Stimulated activated CD4-positive, alpha-beta T cell treated with anti-CD3 and anti-CD28 coated beads, TNF-alpha, amount 100 ng/mL, for 4 hours (primary cell): ENCODE results near the gene ST7.
"Not testable (repeated sequence)": the region's sequence is repeated elsewhere in the genome, so short reads cannot be mapped to it uniquely, and the experiment has no call there.

Experiments used
- DNase-seq, 3 experiments: peaks; one replicate each; pipeline ENCODE4 v3.0.0-alpha.2; 2020; ENCODE audit warnings: low read depth in 3 of 3

ST7 gene

DNA sequence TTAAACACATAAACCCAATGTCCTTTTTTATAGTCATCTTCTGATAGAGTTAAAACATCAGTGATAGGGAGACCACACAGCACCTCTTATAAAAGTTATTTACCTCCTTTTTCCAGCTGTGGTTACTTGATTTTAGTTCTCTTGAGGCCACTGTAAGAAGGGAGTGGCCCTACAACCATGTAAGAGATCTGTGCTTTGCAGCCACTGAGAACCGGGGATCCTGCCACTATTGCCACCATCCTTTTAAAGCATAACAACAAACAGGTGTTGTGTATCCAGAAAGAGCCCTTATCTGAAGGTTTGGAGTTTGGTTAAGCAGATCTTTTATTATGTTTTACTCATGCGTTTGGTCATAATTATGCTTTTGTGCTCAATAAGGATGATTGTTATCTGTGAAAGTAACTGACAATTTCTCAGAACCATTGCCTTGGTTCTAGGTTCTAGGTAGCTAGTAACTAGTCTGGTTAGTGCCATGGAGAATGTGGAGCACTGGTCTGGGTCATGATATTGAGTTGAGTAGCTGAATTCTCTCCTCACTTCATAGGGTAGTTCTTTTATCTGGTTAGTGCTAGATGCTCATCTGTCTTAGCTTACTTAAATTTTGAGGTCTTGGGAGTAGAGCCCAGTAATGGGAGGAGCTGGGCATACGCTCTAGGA lies 56.5 kb downstream of the ST7 start:
- DNase-seq, result no peak

DNA sequence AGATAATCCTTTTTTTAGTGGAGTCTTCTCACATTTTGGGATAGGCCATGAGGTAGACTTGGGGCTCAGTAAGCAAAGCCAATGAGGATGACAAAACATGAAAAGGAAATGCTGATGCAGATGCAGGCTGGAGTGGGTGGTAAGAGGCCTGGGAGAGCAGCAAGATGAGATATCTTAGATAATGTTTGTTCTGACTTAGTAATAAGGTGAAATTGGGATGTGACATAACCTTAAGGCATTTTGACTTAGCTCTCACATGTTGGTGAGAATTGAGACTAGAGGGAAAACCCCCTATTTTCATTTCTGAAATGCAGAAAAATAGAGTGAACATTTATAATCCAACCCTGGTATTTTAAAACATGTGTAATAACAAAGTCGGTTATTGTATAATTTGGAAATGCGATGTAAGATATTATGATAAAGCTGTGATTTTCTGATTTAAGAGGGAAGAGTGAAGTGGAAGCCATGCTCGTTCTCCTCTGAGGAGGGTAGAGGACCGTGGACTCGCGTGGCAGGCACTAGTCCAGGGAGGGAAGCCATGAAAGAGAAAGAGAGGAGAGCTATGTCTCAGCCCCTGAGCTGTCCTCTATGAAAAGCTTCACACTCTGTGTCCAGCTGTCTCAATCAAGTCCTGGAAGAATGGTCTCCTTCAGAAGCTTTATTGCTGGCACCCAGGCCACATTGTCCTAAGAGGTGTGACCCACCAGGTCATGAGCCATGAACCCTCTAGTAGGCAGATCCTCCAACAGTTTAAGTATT lies 57.3 kb downstream of the ST7 start:
- DNase-seq, result no peak

DNA sequence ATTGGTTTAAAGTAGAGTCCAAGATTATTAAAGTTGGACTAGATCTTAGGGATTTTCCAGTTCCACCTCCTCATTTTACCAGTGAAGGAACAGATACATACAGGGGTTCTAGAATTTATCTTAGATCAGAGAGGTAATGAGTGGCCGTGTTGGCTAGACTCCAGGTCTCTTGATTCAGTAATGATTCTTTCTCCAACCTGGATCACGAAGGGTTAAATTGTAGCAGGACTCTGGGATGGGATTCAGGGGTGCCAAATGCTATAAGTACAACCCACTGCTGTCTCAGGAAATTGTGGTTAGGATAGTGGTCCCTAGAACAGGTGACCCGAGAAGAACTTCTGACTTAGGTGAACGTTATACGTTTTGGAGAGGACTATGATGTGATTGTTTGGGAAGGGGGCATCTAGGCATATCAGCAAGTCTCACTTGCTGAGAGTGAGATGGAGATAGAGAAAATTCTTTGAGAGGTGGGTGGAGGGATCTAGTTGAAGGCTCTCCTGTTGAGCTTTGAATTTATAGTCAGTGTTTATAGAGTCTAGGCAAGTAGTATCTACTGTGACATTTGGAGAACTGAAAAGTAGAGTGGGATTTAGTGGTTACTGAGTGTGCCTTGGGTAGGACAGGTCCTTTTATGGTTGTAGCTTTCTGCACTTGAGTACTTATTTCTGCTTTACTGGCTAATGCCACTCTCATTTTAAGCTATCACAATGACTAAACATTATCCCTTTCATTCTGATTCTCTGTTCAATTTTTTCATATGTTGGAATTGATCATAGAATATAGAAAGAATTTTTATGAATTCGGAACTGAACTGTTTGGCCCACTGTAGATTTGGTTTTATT lies 58.3 kb downstream of the ST7 start:
- no peak for DNase-seq

DNA sequence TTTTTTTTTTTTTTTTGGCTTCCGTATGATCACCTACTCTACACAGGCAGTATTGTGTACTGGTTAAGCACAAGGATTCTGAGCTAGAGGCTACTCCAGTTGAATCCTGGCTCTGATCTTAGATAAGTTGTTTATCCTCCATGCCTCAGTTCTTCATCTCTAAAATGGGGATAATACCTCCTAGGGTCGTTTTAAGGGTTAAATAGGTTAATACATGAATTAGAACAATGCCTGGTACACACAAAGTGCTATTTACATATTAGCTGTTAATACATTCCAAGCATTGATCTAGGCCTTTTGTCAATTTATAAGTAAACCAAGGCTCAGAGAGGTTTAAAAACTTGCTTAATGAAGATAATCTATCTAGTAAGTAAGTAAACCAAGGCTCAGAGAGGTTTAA lies 59.0 kb downstream of the ST7 start:
- DNase-seq, result no peak

DNA sequence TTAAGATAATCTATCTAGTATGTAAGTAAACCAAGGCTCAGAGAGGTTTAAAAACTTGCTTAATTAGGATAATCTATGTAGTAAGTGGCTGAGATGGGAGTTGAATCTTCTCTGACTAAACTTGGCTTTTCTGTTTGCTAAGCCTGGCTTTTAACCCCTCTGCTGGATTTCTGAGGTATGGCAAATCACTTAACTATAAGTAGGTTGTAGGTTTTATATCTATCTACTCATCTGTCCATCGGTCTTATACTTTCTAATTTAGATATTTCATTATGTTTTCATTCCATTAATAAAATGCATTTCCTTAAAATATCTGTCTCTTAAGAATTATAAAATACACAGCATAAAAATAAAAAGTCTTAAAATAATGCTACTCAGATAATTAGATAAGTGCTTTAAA lies 59.4 kb downstream of the ST7 start:
- no peak for DNase-seq

DNA sequence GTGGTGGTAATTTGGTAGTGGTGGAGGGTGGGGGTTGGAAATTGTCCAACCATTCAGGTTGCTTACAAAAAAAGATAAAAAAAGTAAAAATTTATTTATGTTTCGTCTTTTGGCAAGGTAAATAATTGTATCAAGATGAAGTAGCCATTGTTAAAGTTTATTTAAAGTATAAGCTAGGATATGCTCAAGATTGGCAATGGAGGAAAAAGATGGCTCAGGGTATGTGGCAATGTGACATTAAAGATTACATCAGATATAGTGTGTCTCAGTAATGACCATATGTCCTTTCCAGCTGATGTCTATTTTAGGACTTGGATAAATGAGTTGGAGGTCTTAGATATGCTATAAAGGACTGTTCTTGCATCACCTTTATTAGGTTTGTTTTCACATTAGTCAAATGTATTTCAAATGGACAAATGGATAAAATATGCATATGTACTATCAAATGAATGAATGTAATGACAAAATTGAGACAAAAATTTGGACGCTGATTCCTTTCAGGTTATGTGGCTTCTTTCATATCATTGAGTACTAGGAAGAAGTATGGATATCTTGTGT lies 60.9 kb downstream of the ST7 start:
- DNase-seq, result no peak

DNA sequence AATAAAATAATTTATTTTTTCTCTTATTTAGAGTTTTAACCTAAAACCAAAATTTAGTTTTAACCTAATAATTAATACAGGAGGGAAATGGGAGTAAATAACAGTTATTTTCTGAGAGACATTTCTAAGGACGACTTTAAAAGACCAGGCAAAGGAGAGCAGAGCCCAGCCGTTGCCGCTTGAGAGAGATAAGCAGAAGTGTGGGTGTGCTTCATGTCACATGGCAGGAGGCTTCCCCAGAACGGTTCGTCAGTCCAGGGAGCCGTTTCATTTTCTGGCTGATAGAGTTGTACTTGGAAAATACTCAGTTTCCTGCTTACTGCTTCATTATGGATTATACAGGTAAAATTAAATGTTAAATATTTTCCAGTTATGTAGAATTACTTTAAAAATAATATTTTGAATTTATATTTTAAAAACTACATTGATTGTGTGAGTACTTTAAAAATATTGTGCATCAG lies 61.4 kb downstream of the ST7 start:
- DNase-seq, result peak in 1 of 3 experiments; percentile 9

DNA sequence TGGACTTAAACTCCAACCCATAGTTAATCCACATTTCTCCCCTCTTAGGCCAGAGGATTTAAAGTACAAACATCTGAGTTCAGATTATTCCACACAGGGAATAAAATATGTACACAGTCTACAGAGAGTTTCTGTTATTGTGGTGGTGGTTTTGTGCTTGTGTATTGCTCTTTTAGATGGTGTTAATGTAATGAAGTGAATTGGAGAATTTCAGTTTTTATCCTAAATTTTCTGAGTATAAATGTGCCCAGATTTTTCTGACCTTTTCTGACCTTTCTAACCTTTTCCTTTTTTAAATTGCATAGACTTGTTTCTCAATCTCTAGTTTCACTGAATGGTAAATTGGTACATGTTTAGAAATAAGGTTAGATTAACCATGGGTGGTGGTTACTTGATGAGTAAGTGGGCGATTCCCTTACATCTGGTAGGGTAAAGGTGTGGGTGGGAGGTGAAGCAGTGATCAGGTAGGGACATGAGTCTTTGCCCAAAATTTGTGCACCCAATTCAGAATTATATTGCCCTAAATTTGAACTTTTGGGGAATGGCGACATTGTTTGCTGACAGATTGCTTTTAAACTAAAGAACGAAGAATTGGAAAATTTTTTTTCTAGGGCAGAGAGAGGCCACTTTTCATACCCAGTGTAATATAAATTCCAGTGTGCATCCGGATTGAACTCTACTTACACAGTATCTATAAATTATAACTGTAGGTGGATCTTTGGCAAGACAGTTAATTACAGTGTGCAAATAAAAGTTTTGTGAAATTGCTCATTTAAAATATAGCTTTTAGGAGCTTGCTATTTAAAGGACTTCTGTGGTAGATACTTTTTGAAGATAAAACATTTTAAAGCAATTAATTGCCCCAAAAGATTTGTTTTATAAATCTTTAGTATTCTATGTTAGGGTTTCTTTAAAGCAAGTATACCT lies 62.2 kb downstream of the ST7 start:
- DNase-seq, result no peak

DNA sequence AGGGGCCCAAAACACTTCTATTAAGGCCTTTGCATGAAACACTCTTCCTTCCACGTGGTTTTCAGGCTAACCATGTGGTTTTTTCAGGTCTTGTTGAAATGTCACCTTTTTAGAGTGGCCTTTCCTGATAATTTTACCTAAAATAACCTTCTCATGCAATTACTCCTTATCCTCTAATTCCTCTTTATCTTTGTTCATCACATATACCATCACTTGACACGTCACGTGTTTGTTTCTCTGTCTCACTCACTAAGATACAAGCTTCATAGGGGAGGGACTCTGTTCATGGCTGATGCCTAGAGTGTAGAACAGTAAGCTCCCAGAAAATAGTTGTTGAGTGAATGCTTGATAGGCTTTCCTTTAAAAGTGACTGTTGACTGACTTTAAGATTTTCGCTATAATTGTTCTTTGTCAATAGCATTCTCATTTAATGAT lies 63.7 kb downstream of the ST7 start:
- no peak for DNase-seq

DNA sequence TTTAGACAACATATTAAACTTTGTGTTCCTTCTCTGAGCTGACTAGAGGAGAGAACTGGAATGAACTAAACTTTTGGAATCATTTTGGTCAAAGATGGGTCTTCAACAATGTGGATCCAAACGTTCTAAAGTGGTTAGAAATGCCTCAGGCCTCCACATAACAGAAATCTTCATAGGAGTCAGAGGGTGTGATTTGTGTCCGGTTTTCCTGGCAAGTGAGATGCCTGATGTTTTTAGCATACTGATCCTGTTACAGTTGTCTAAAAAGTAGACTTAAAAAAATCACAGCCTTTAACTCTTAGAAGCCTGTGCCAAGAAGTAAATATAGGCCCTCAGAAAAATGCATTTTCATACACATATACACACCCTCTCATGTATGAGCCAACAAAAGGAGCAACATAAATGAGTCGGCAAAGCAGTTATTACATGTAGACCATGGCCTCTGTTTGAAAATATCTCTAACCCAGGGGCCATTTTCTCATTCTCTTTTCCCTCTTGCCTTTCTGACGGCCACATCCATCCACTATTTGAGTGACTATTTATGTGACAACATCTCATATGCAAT lies 64.5 kb downstream of the ST7 start:
- no peak for DNase-seq

DNA sequence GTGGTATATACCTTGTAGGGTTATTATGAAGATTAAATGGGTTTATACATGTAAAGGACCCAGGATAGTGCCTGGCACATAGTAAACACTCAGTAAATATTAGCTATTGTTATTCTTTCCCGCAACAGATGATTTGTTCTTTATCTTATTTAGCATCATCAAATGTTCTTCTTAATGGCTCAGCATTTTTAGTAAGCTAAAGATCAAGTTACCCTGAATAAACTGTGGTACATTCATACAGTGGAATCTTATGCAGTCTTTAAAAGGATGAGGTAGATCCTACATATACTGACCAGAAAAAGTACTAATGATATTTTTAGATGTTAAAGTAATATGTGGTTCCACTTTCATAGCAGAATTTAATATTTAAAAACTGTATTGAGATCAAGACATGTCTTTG lies 65.4 kb downstream of the ST7 start:
- no peak for DNase-seq

DNA sequence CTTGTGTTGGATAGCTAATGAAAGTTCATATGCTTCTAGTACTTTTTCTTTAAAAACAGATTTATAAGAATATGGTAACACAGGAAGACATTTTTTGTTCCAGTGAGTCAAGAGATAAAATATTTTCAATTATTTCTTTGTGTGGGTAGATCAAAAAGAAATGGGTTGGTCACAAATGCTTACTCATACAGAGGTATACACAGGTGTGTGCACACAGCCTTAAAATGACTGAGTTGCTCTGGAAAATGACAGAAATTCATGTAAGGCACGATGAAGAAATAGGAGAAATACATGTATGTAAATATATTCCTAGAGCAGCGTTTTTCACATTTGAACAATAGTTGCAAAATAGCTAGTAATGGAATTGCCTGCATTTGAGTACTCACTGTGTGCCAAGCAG lies 66.0 kb downstream of the ST7 start:
- no peak for DNase-seq

DNA sequence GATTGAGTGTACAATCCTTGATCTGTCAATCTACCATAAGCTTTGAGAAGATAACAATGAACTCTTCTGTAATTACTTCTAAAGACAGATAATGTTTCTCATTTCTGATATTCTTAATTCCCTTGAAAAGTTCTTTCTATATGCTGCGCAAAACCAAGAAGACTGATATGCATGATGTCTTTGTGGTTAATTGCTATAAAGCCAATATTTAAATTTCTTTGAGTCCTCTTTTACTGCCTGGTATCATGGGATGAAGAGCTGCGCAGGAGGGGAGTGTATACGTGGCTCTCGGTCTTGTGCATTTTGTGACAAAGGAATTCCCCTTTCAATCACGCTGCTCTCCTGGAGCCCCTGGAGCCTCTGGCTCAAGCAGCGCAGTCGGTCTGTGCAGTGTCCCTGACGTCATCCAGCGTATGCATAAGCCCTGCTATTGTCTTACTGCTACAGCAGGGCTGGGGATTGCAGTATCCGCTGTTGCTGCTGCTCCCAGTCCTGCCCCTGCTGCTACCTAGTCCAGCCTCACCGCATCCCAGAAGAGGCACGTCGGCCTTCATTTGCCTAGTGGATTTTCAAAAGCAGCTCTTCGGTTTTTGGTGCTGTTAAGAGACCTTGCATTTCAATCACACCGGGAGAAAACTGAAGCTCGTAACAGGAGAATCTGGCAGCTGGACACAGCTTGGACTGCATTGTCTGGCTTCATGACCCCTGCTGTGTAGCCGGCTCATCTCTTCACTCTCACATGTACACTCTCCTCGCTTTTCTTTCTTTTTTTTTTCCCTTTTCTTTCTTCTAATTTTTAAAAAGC lies 66.7 kb downstream of the ST7 start:
- DNase-seq, result no peak

DNA sequence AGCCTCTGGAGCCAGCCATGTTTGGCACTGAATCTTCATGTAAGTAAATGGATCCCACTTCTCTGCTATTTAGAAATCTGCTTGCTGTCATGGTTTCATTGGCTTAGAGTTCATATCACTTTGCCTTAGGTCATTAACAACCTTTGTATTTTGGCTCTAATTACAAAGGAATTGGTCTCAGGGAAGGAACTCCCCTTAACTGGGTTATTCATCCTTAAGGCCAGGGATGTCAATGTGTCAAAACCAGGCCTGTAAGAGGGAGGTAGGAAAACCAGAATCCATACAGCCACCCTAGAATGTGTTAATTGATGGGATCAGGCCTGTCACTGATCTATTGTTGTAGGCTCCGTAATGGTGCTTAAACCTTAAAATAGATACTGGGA lies 67.3 kb downstream of the ST7 start:
- DNase-seq, result no peak

DNA sequence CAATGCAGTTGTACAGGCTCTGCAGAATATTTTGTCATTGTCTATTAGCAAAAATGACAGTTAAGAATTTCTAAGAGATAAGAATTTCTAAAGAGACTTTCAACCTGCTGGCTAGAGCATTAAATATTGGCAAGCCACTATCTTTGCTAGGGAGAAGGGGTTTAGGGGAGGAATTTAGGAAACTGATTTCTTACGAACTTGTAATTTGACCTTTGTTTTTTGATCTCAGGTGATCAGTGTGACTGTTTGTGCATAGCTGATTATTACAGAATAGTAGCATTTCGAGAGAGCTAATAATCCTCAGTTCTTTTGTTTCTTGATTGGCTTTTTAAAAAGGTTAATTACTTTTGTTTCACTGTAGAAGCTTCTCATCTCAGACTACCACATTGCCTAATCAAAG lies 68.1 kb downstream of the ST7 start:
- DNase-seq, result no peak

DNA sequence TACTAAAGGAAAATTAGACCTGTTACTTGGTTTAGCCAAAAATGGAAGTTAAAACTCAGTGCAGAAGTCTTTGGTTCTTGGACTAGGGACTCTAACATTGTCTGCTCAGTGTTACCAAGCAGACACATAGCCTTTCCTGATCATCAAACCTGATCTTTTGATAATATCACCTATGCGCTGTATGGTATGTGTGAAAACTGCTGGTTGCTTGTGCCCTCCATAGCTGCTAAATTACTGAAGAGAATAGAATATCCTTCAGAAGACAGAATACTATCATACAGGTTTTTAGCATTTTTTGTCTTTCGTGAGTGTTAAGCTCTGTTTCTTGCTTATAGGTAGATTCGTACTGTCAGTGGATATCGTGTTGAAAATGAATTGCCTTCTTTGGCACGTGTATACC lies 68.7 kb downstream of the ST7 start:
- DNase-seq, result no peak

DNA sequence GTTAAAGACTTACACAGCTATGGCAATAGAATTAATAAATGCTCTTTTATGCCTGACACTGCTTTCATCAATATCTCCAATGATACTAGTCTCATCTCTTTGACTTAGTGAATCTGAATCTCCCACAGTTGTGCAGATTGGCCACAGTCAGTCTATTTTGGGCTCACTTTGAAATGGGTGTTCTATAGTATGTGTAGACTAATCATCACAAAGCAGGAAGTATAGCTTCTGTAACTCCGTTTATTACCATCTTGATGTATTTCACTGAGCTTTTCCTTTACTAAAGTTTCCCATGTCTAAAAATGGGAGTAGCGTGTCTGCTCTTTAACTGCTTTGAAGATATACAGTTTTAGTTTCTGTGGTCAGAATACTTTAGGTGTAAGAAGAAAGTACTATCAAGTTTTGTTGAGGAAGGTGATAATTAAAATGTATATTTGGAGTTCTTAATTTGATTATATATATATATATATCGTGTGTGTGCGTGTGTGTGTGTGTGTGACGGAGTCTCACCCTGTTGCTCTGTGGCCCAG lies 70.1 kb downstream of the ST7 start:
- no peak for DNase-seq

DNA sequence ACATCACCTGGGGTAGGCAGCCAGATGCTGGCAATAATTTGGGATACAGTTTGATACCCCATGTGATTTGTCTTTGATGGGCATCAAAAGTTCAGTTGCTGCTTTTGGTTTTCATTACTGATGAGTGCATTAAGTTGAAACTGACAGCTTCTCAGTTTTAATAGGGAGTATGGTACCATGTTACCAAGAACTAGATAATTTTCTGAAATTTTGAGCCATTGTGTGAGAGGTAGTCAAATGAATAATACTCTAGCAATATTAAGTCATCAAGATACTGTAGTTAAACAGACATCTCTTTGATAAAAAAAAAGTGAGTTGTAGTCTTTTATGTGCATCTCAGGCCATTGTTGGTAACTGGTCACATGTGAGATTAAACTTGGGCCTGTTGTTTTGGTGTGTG lies 71.5 kb downstream of the ST7 start:
- no peak for DNase-seq

DNA sequence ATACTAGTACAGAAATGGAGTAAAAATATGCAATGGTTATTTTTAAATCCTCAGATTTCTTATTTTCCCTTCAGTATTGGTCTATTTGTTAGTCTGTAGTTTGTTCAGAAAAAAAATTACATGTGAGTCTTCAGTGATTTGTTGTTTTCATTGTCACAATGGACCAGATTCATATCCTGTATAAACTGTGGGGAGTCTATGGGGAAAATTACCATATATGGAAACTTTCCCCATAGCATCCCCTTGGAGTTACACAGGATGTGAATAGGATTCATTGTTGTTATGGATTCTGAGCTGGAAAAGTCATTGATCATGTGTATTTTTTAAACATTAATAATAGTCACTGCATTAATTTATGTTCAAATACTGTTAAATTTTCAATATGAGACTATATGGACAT lies 72.6 kb downstream of the ST7 start:
- no peak for DNase-seq

DNA sequence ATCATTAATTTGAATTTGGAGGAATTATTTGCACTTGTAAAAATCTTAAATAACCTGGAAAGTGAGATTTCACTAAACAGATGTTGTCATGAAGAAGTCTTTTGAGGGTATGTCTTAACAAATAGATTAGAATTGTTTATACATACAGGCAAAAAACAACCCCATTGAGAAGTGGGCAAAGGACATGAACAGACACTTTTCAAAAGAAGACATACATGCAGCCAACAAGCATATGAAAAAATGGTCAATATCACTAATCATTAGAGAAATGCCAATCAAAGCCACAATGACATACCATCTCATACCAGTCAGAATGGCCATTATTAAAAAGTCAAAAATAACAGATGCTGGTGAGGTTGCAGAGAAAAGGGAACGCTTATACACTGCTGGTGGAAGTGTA lies 77.0 kb downstream of the ST7 start:
- DNase-seq, result not testable (repeated sequence)
